ENCODE measurements around the gene CDK14.

DNA sequence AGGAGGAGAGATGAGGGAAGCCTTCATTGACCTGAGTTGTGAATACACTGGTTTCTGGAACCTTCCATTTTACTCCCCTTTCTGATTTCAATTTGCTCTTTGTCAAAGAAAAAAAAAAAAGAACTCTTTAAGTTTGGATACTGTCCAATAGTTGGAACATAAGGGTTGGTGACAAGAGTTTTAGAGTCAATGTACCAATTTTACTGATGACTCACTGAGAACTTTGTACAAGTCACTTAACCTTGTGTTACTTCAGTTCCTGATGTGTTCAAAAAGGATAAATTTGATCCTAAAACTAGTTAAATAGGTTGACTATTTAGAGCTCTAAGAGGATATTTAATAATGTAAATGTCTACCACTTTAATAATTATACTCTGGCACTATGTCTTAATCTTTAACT is 4.1 kb upstream of the CDK14 start:
- no peak for TF ChIP-seq POLR2AphosphoS5 (IDR thresholded peaks at IDR 0.05)
- TF ChIP-seq EP300 (IDR thresholded peaks at IDR 0.05) = no peak

Data from upper lobe of left lung (tissue), 4 donors.